Loucy (cell line): ENCODE data around the gene FGGY.

Experiments used
- H2AFZ ChIP-seq: fragments of 200-600 bp; sonication (generic); 2 replicates; pipeline ENCODE4 v1.6.0; 2016; ENCODE audit warnings: antibody characterized with exemption, mild to moderate bottlenecking, low read length, moderate library complexity
- H3F3A ChIP-seq: fragments of 200-600 bp; 2 replicates; pipeline ENCODE4 v1.6.0; 2016; ENCODE audit warnings: antibody characterized with exemption, low read depth, mild to moderate bottlenecking
- H3K27me3 ChIP-seq: fragments of 200-600 bp; sonication (generic); 2 replicates; pipeline ENCODE4 v1.6.1; 2014; ENCODE audit warnings: low read length, mild to moderate bottlenecking; ENCODE audit not compliant: insufficient read depth, poor library complexity, severe bottlenecking
- H3K36me3 ChIP-seq: fragments of 200-600 bp; sonication (generic); 2 replicates; pipeline ENCODE4 v1.6.1; 2016; ENCODE audit warnings: low read length; ENCODE audit not compliant: insufficient read depth
- H3K4me1 ChIP-seq: fragments of 200-600 bp; sonication (generic); 2 replicates; pipeline ENCODE4 v1.5.1; 2014; ENCODE audit warnings: low read length, mild to moderate bottlenecking; ENCODE audit not compliant: insufficient read depth, poor library complexity, severe bottlenecking
- H3K4me2 ChIP-seq: fragments of 200-600 bp; sonication (generic); 2 replicates; pipeline ENCODE4 v1.6.0; 2014; ENCODE audit warnings: antibody characterized with exemption, low read length, low read depth, mild to moderate bottlenecking; ENCODE audit not compliant: poor library complexity, severe bottlenecking
- H3K4me3 ChIP-seq: fragments of 200-600 bp; sonication (generic); 2 replicates; pipeline ENCODE4 v1.5.1; 2014; ENCODE audit warnings: low read length, mild to moderate bottlenecking, mixed read lengths; ENCODE audit not compliant: poor library complexity, severe bottlenecking
- H3K79me2 ChIP-seq: fragments of 200-600 bp; sonication (generic); 2 replicates; pipeline ENCODE4 v1.6.1; 2014; ENCODE audit warnings: low read length; ENCODE audit not compliant: insufficient read depth
- H3K9ac ChIP-seq: fragments of 200-600 bp; sonication (generic); 2 replicates; pipeline ENCODE4 v1.6.0; 2014; ENCODE audit warnings: mild to moderate bottlenecking, low read depth, low read length, moderate library complexity; ENCODE audit not compliant: poor library complexity, severe bottlenecking
- H3K9me2 ChIP-seq: fragments of 200-600 bp; sonication (generic); replicated peaks from 2 replicates; pipeline ENCODE4 v1.6.1; 2016; ENCODE audit warnings: low read depth, low read length, mixed read lengths
- H3K9me3 ChIP-seq: fragments of 200-600 bp; sonication (generic); 2 replicates; pipeline ENCODE4 v1.6.1; 2014; ENCODE audit warnings: mild to moderate bottlenecking, antibody characterized with exemption, low read length, low read depth; ENCODE audit not compliant: insufficient read depth
- H4K20me1 ChIP-seq: fragments of 200-600 bp; sonication (generic); 2 replicates; pipeline ENCODE4 v1.6.0; 2014; ENCODE audit warnings: antibody characterized with exemption, low read length, mild to moderate bottlenecking; ENCODE audit not compliant: insufficient read depth, poor library complexity, severe bottlenecking
- EZH2phosphoT487 ChIP-seq: fragments of 200-600 bp; IDR thresholded peaks from 2 replicates; pipeline ENCODE4 v1.6.1; 2018; ENCODE audit warnings: antibody characterized with exemption, mild to moderate bottlenecking, moderate library complexity, borderline replicate concordance
- TF ChIP-seq, protein P1 (sequence below): fragments of 200-600 bp; sonication (generic); conservative IDR thresholded peaks from 2 replicates; pipeline ENCODE4 v1.5.1; 2014; ENCODE audit warnings: mild to moderate bottlenecking, antibody characterized with exemption, low read length

The FGGY gene

DNA sequence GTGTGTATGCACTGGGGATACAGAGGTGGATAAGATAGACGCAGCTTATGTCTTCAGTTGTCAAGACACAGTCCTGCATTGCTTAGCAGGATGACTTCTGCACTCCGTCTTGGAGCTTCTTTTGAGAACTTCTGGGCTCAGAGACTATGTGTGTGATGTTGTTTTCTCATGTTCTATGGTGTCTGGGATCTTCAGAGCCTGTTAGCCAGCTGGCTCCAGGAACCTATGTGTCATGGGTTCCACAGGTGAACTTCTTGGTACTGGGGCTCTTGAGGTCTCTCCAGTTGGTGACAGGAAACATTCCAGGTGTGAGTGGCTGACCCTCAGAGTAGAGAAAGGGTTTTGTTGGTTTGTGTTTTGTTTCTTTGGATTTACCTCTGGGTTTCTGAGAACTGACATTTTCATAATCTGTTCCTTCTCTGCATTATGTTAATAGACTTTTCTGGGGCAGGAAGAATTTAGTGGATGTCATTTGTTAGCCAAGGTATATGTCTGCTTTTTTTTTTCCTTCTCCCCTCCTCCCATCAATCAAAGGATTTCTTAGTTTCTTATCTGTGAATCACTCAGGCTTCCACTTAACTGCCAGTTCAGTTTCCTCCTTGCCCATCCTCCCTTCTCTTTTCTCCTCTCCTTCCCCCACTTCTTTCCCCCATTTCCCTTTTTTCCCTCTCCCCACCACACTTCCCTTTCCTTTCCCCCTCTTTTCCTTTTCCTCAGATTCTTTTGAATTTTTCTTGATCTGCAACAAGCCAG is 18.1 kb downstream of the FGGY start:
- TF ChIP-seq, protein P1, sequence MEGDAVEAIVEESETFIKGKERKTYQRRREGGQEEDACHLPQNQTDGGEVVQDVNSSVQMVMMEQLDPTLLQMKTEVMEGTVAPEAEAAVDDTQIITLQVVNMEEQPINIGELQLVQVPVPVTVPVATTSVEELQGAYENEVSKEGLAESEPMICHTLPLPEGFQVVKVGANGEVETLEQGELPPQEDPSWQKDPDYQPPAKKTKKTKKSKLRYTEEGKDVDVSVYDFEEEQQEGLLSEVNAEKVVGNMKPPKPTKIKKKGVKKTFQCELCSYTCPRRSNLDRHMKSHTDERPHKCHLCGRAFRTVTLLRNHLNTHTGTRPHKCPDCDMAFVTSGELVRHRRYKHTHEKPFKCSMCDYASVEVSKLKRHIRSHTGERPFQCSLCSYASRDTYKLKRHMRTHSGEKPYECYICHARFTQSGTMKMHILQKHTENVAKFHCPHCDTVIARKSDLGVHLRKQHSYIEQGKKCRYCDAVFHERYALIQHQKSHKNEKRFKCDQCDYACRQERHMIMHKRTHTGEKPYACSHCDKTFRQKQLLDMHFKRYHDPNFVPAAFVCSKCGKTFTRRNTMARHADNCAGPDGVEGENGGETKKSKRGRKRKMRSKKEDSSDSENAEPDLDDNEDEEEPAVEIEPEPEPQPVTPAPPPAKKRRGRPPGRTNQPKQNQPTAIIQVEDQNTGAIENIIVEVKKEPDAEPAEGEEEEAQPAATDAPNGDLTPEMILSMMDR = no peak
- TF ChIP-seq EZH2phosphoT487 = no peak
- Histone ChIP-seq H3K9me3 (no peaks in the 10 kb centered on the region), H2AFZ (no peak overlapping the region), H3K79me2 (no peaks in the 10 kb centered on the region), H3K4me1 (peaks cover 48% of the 10 kb centered on the region), H3K9ac (peak overlapping the region; percentile 29), H3F3A (no peaks in the 10 kb centered on the region), H3K9me2 (no peaks in the 10 kb centered on the region), H4K20me1 (no peaks in the 10 kb centered on the region), H3K27me3 (no peaks in the 10 kb centered on the region), H3K36me3 (no peaks in the 10 kb centered on the region), H3K4me2 (peak overlapping the region; percentile 52), H3K4me3 (no peak overlapping the region)

DNA sequence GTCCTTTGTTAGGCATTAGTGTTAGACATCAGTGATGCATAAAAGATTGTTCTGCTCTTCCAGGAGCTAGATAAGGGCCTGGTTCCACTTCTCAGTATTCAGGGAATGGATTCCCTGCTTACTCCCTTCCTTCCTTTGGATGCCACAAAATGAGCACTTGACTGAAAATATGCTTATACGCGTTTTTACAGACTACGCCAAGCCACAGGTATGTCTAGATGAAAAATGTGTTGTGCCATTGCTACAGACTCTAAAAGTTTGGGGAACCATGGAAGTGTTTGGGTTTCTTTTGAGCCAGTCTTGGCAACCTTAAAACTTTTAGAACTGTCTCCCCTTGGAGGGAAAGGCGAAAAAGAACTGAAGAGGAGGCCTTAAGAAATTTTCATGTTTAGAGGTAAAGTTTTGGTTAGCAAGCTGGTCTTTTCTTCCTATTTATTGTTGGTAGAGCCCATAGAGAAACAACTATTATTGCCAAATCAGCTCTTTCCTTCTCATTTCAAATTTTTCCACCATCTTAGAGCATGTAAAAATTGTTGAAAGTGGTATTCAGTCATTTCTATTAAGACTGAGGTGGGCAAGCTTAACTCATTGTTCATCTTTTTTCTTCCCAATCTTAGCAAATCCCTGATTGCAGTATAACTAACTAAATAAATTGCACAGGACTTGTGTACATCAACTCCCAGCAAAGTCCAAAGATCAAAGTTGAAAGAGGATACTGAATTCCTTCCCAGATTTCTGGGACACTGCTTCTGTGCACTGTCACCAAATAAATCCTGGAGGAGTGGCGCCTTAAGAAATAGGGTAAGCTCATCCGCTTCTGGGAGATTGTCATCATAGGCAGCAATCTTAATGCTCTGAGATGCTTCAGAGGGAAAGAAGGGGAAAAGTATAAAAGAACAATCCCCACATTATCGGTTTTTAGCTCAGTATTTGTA is 18.9 kb downstream of the FGGY start:
- Histone ChIP-seq H3K36me3 (no peaks in the 10 kb centered on the region), H3K9ac (peak overlapping the region; percentile 29), H3F3A (no peaks in the 10 kb centered on the region), H3K4me3 (peak overlapping the region; percentile 11), H3K9me3 (no peaks in the 10 kb centered on the region), H4K20me1 (no peaks in the 10 kb centered on the region), H3K4me1 (peaks cover 48% of the 10 kb centered on the region), H3K79me2 (no peaks in the 10 kb centered on the region), H2AFZ (no peak overlapping the region), H3K4me2 (peak overlapping the region; percentile 52), H3K27me3 (no peaks in the 10 kb centered on the region), H3K9me2 (no peaks in the 10 kb centered on the region)
- TF ChIP-seq, protein P1 = no peak
- no peak for TF ChIP-seq EZH2phosphoT487

DNA sequence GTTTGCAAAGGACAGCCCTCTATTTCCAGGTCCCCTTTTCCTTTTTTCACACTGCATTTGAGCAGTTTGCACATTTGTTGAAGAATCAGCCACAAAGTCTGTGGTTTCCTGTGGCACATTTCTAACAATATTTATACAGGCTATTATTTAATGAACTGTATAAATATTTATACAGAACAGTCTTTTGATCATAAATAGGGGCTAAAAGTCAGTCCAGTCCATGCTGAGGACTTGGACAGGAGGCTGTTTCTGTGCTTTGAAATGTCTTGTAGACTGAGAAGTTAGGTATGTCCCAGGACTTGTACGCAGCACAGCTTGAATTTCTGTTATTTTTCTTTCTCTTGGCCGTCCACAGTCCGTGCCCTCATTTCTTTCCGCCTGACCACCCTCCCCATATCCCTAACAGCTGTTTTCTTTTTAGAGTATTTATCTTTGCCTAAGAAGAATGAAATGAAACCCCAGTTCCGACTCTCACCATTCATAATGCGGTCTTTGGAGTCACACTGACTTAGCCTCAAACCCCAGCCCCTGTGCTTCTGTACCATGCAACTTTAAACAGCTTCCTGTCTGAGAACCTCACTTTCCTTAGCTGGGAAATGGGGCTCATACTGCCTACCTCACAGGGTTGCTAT is 19.7 kb downstream of the FGGY start:
- Histone ChIP-seq H2AFZ (0 out of 2 replicates have a peak overlapping the region, but pooled peaks have one; percentile 16), H3K79me2 (no peaks in the 10 kb centered on the region), H3K9ac (peak overlapping the region; percentile 4), H3K4me2 (peak overlapping the region; percentile 52), H3K36me3 (no peaks in the 10 kb centered on the region), H3K27me3 (no peaks in the 10 kb centered on the region), H3K9me2 (no peaks in the 10 kb centered on the region), H3K4me3 (peak overlapping the region; percentile 11), H3K9me3 (no peaks in the 10 kb centered on the region), H3K4me1 (peaks cover 48% of the 10 kb centered on the region), H4K20me1 (no peaks in the 10 kb centered on the region), H3F3A (no peaks in the 10 kb centered on the region)
- TF ChIP-seq EZH2phosphoT487 = no peak
- TF ChIP-seq, protein P1 = no peak
